Caco-2 (cell line): ENCODE results near the gene DHFR. TPM values are rescaled to one million over a fixed set of nuclear protein-coding genes. Genes with fewer than 3 reads are reported as not detected.
"Not testable (repeated sequence)": the region's sequence is repeated elsewhere in the genome, so short reads cannot be mapped to it uniquely, and the experiment has no call there.

Experiments
- BruUV-seq: library from RNA; stranded (reverse); fragments of 400-500 nt; replicated peaks from 2 replicates; lab custom pipeline; 2021; lab: Mats Ljungman, UMichigan
- CTCF ChIA-PET: fragments of 300-600 bp; sonication (Branson Sonifier 250); formaldehyde crosslinking; loops from one replicate; lab custom pipeline; 2022; ENCODE audit warnings: antibody characterized with exemption; lab: Charles Lee
- POLR2A ChIA-PET: fragments of 300-600 bp; sonication (Branson Sonifier 250); formaldehyde crosslinking; loops from one replicate; lab custom pipeline; 2022; ENCODE audit warnings: antibody characterized with exemption; lab: Charles Lee
- DNase-seq, 2 experiments: peaks; one replicate each; pipeline versions ENCODE4 v3.0.0 to v3.0.0-alpha.2; 2020 to 2022
- H3K27me3 ChIP-seq: replicated peaks from 2 replicates; pipeline ENCODE4 v1.6.0; 2011; ENCODE audit warnings: low read length; ENCODE audit not compliant: control insufficient read depth, insufficient read depth
- H3K36me3 ChIP-seq: 2 replicates; pipeline ENCODE4 v1.5.1; 2011; ENCODE audit warnings: low read length; ENCODE audit not compliant: control insufficient read depth, insufficient read depth
- H3K4me1 ChIP-seq: fragments of 250-450 bp; sonication (Bioruptor Pico); 2 replicates; pipeline ENCODE4 v1.5.1; 2020; ENCODE audit warnings: mild to moderate bottlenecking
- H3K4me3 ChIP-seq: 2 replicates; pipeline ENCODE4 v1.5.1; 2011; ENCODE audit warnings: low read depth, mild to moderate bottlenecking, control low read depth, low read length
- H3K9me3 ChIP-seq: fragments of 250-450 bp; sonication (Bioruptor Pico); 2 replicates; pipeline ENCODE4 v1.5.1; 2020; ENCODE audit warnings: mild to moderate bottlenecking, moderate library complexity
- H3K27ac Mint-ChIP-seq: one replicate; pipeline ENCODE4 v1.8.0; 2022; ENCODE audit warnings: mixed read lengths; ENCODE audit not compliant: unreplicated experiment
- H3K27me3 Mint-ChIP-seq: one replicate; pipeline ENCODE4 v1.8.0; 2022; ENCODE audit warnings: mixed read lengths; ENCODE audit not compliant: insufficient read depth, unreplicated experiment
- H3K36me3 Mint-ChIP-seq: one replicate; pipeline ENCODE4 v1.8.0; 2022; ENCODE audit warnings: mild to moderate bottlenecking, mixed read lengths; ENCODE audit not compliant: insufficient read depth, unreplicated experiment
- H3K4me1 Mint-ChIP-seq: one replicate; pipeline ENCODE4 v1.8.0; 2022; ENCODE audit warnings: low read depth, mixed read lengths; ENCODE audit not compliant: unreplicated experiment
- H3K4me3 Mint-ChIP-seq: one replicate; pipeline ENCODE4 v1.8.0; 2022; ENCODE audit warnings: mild to moderate bottlenecking, moderate library complexity, mixed read lengths; ENCODE audit not compliant: unreplicated experiment
- H3K9me3 Mint-ChIP-seq: one replicate; pipeline ENCODE4 v1.8.0; 2022; ENCODE audit warnings: mixed read lengths; ENCODE audit not compliant: unreplicated experiment
- intact Hi-C: fragments of 100-400 bp; cut with micrococcal nuclease; formaldehyde crosslinking; loops from one replicate; pipeline ENCODE4 v1.10.0; 2022; ENCODE audit not compliant: unreplicated experiment
- total RNA-seq: library from RNA; stranded (reverse); gene quantifications from 2 replicates; pipeline ENCODE4 v1.2.3, GENCODE V29; 2022
- TF ChIP-seq, protein P1 (sequence below), 2 experiments: fragments of 200-600 bp in 1 of 2; IDR thresholded peaks; 1 replicate in 1 of 2; 2 replicates in 1 of 2; pipeline versions ENCODE4 v1.5.1 to v1.8.0; 2011 to 2022; ENCODE audit warnings: antibody characterized with exemption in 1 of 2, control low read depth in 1 of 2, inconsistent platforms in 1 of 2, low read depth in 1 of 2, low read length in 1 of 2, mild to moderate bottlenecking in 1 of 2, moderate library complexity in 1 of 2; ENCODE audit not compliant: insufficient read depth in 1 of 2, severe bottlenecking in 1 of 2, unreplicated experiment in 1 of 2

The DHFR gene
- total RNA-seq, 1 experiment from 2014 or later, result 57.2 TPM

DNA sequence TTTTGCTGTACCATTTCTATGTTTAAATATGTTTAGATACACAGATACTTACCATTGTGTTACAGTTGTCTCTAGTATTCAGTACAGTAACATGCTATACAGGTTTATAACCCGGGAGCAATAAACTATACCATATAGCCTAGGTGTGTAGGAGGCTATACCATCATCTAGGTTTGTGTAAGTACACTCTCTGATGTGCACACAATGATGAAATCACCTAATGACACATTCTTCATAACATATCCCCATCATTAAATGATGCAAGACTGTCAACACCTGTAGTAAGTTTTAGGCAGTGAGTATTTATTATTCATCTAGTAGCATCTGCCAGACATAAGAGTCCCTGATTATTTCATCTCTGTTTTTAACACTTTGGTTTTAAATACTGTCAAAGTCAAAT is 7.3 kb upstream of the DHFR start:
- no peaks in the 10 kb centered on the region for H3K27me3 Mint-ChIP-seq
- no TSS peak for BruUV-seq
- no peaks in the 10 kb centered on the region for H3K9me3 ChIP-seq
- ChIA-PET CTCF (no interaction called here), POLR2A (no interaction called here)
- H3K4me3 Mint-ChIP-seq, result no peak overlapping the region
- peaks cover 2% of the 10 kb centered on the region for H3K36me3 ChIP-seq
- no peak for DNase-seq
- no peak overlapping the region for H3K4me3 ChIP-seq
- H3K36me3 Mint-ChIP-seq, result peaks cover 75% of the 10 kb centered on the region
- no peaks in the 10 kb centered on the region for H3K9me3 Mint-ChIP-seq
- H3K4me1 ChIP-seq, result no peaks in the 10 kb centered on the region
- TF ChIP-seq, protein P1, sequence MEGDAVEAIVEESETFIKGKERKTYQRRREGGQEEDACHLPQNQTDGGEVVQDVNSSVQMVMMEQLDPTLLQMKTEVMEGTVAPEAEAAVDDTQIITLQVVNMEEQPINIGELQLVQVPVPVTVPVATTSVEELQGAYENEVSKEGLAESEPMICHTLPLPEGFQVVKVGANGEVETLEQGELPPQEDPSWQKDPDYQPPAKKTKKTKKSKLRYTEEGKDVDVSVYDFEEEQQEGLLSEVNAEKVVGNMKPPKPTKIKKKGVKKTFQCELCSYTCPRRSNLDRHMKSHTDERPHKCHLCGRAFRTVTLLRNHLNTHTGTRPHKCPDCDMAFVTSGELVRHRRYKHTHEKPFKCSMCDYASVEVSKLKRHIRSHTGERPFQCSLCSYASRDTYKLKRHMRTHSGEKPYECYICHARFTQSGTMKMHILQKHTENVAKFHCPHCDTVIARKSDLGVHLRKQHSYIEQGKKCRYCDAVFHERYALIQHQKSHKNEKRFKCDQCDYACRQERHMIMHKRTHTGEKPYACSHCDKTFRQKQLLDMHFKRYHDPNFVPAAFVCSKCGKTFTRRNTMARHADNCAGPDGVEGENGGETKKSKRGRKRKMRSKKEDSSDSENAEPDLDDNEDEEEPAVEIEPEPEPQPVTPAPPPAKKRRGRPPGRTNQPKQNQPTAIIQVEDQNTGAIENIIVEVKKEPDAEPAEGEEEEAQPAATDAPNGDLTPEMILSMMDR (IDR thresholded peaks at IDR 0.05; ENCODE audit: insufficient read depth in 1 of 2, low read depth in 1 of 2, low read length in 1 of 2, severe bottlenecking in 1 of 2, unreplicated experiment in 1 of 2), result no peak
- H3K27me3 ChIP-seq, result no peaks in the 10 kb centered on the region
- H3K4me1 Mint-ChIP-seq, result no peaks in the 10 kb centered on the region
- no peak overlapping the region for H3K27ac Mint-ChIP-seq
- intact Hi-C loops, result no loop called here

DNA sequence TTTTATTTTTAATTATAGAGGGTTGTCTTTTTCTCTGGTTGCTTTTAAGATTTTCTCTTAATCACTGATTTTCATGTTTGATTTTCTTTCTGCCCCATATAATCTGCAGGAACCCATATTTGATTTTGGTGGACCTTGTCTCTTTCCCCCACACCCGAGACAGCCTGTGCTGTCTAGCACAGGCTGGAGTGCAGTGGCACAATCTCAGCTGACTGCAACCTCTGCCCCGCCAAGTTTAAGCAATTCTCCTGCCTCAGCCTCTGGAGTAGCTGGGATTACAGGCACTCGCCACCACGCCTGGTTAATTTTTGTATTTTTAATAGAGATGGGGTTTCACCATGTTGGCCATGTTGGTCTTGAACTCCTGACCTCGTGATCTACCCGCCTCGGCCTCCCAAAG is 5.9 kb upstream of the DHFR start:
- POLR2A ChIA-PET, H3K27me3 Mint-ChIP-seq, CTCF ChIA-PET, H3K4me3 Mint-ChIP-seq, H3K4me3 ChIP-seq, H3K36me3 ChIP-seq, H3K27me3 ChIP-seq, H3K27ac Mint-ChIP-seq, H3K4me1 Mint-ChIP-seq, intact Hi-C loops, H3K9me3 ChIP-seq, BruUV-seq, H3K9me3 Mint-ChIP-seq, H3K4me1 ChIP-seq, DNase-seq: not testable (repeated sequence)
- H3K36me3 Mint-ChIP-seq, result peaks cover 71% of the 10 kb centered on the region

DNA sequence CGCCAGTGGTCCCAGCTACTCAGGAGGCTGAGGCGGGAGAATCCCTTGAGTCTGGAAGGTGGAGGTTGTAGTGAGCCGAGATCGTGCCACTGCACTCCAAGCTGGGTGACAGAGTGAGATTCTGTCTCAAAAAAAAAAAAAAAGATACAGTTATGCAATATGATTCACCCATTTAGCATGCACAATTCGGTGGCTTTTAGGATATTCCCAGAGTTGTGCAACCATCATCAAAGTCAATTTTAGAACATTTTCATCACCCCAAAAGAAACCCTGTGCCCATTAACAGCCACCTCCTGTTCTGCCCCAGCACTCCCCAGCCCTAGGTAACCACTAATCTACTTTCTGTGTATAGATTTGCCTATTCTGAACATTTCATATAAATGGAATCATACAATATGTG is 4.3 kb upstream of the DHFR start:
- H3K4me3 Mint-ChIP-seq, result no peak overlapping the region
- H3K9me3 Mint-ChIP-seq, result no peaks in the 10 kb centered on the region
- TF ChIP-seq, protein P1 (IDR thresholded peaks at IDR 0.05; ENCODE audit: insufficient read depth in 1 of 2, low read depth in 1 of 2, low read length in 1 of 2, severe bottlenecking in 1 of 2, unreplicated experiment in 1 of 2), result no peak
- H3K4me1 Mint-ChIP-seq, result no peaks in the 10 kb centered on the region
- POLR2A ChIA-PET, result no interaction called here
- Histone ChIP-seq H3K4me1 (peaks cover 10% of the 10 kb centered on the region), H3K36me3 (peaks cover 2% of the 10 kb centered on the region), H3K9me3 (no peaks in the 10 kb centered on the region), H3K27me3 (no peaks in the 10 kb centered on the region), H3K4me3 (no peak overlapping the region)
- CTCF ChIA-PET, result no interaction called here
- intact Hi-C loops, result no loop called here
- H3K27me3 Mint-ChIP-seq, result no peaks in the 10 kb centered on the region
- H3K36me3 Mint-ChIP-seq, result peaks cover 70% of the 10 kb centered on the region
- H3K27ac Mint-ChIP-seq, result no peak overlapping the region
- no TSS peak for BruUV-seq
- DNase-seq, result no peak

DNA sequence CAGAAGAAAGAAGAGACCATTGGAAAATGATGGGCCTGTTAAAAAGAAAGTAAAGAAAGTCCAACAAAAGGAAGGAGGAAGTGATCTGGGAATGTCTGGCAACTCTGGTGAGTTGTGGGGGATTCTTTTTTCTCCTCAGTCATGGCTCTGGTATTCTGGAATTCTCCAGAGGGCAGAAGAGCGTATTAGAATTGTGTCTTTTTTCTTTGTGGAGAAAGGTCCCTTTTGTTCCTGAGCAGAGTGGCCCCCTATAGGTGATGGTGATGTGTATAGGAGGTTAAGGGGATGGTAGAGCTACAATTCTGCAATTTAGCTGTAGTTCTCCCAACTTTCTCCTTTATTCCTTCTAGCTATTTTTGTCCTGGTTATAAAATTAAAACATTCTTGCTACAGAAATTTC is 1.6 kb upstream of the DHFR start:
- H3K4me3 ChIP-seq, result no peak overlapping the region
- Mint-ChIP-seq H3K27ac (no peak overlapping the region), H3K9me3 (no peaks in the 10 kb centered on the region), H3K27me3 (no peaks in the 10 kb centered on the region), H3K36me3 (peaks cover 56% of the 10 kb centered on the region), H3K4me1 (peaks cover 11% of the 10 kb centered on the region), H3K4me3 (peak overlapping the region; percentile 81)
- no peaks in the 10 kb centered on the region for H3K9me3 ChIP-seq
- no peaks in the 10 kb centered on the region for H3K27me3 ChIP-seq
- ChIA-PET POLR2A (no interaction called here), CTCF (interaction anchor here (1.0 to 1.7 kb wide), 2 partner anchors 16 to 175 kb away, joined by 4 to 5 read pairs; no protein-coding TSS in a partner anchor)
- TF ChIP-seq, protein P1 (IDR thresholded peaks at IDR 0.05; ENCODE audit: insufficient read depth in 1 of 2, low read depth in 1 of 2, low read length in 1 of 2, severe bottlenecking in 1 of 2, unreplicated experiment in 1 of 2), result peak in 1 of 2 experiments; percentile 38
- BruUV-seq, result no TSS peak
- peak in 1 of 2 experiments; percentile 7 for DNase-seq
- H3K4me1 ChIP-seq, result peaks cover 14% of the 10 kb centered on the region
- intact Hi-C loops, result no loop called here
- peaks cover 2% of the 10 kb centered on the region for H3K36me3 ChIP-seq
